CD4-positive, alpha-beta T cell treated with Interleukin-2 at 100 ng/mL for 4 hours (primary cell): ENCODE measurements around the gene INPP5A.
"Not testable (repeated sequence)": the region's sequence is repeated elsewhere in the genome, so short reads cannot be mapped to it uniquely, and the experiment has no call there.

Experiments used
- DNase-seq: peaks from one replicate; pipeline ENCODE4 v3.0.0-alpha.2; 2020; ENCODE audit warnings: low spot score

Gene INPP5A

DNA sequence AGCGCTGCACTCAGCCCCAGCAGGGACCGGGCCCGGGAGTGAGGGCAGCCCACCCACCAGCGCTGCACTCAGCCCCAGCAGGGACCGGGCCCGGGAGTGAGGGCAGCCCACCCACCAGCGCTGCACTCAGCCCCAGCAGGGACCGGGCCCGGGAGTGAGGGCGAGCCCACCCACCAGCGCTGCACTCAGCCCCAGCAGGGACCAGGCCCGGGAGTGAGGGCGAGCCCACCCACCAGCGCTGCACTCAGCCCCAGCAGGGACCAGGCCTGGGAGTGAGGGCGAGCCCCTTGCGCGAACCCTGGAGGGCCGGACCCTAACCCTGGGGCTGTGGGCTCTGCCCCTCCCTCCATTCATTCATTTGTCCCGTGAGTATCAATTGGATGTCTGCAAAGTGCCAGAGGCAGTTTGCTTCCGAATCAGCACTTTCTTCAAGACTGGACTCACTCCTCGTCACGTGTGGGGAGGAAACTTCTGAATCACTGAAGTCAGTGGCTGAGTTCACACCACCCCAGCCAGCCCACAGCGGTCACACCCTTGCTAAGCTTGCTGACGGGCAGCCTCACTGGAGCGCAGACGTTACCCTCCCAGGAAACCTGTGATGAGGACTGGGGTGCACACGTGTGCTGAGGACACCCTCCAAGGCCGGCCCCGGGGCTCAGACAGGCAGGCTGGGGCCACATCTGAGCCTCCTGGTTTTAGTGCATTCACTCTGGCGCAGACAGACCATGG lies 205.8 kb downstream of the INPP5A start:
- not testable (repeated sequence) for DNase-seq

DNA sequence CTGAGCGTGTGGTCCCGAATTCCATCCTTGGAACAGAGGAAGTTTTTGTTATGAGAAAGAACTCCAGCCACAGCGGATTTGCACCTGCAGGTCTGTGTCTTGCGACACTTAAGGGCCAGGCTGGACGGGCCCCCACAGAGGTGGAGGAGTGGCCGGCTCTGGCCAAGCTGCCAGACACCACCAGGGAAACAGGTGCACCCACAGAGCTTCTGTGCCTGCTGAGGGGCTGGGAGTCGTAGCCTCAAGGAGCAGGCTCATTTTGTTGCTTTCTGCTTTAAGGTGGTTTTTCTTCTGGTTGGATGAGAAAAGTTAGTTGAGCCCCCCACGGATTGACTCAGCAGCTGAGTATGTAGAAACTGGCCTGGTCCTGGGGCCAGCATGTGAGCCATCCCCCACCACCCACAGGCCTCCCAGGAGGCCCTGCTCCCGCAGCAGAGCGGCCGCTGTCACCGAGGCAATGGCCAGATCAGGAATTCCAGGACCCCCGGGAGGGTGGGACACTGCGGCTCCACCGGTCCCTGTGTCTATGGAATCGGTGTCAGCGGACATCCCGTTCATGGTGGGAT lies 206.4 kb downstream of the INPP5A start:
- DNase-seq = no peak

GRCh38 chr10:132744839-132745238 lies 207.3 kb downstream of the INPP5A start:
- DNase-seq = no peak

DNA sequence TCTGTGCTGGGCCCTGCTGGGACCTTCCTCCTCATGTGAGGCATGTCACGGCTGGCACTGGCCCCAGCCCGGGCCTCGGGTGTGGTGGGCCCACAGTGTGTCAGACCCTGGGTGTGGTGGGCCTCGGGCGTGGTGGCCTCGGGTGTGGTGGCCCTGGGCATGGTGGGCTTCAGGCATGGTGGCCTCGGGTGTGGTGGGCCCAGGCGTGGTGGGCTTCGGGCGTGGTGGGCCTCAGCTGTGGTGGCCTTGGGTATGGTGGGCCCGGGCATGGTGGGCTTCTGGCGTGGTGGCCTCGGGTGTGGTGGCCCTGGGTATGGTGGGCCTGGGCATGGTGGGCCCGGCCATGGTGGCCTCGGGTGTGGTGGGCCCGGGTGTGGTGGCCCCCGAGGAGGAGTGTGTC lies 207.9 kb downstream of the INPP5A start:
- no peak for DNase-seq

GRCh38 chr10:132745971-132746370 lies 208.4 kb downstream of the INPP5A start:
- no peak for DNase-seq

DNA sequence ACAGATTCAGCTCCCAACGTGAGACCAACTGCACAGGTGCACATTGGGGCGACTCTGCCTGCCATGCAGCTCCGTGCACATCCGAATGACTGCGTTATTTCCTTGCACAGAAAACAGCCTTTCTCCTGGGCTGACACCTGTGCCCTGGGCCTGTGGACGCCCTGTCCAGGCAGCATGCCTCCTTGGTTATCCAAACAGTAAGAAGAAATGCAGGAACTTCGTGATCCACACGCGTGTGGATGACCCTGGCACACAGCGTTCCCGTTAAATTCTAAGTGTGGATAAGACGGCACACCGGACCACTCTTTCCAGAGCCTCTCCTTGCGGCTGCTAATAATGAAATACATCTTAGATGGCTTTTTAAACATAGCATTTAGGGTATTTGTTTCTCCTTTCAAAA lies 208.8 kb downstream of the INPP5A start:
- DNase-seq = no peak

- no peak for DNase-seq
These were observed 209.4 kb downstream of the INPP5A start for GRCh38 chr10:132746801-132747625.

GRCh38 chr10:132748135-132748534 lies 210.5 kb downstream of the INPP5A start:
- no peak for DNase-seq

GRCh38 chr10:132748545-132749370 lies 211.2 kb downstream of the INPP5A start:
- no peak for DNase-seq

GRCh38 chr10:132749371-132749795 lies 211.8 kb downstream of the INPP5A start:
- no peak for DNase-seq

DNA sequence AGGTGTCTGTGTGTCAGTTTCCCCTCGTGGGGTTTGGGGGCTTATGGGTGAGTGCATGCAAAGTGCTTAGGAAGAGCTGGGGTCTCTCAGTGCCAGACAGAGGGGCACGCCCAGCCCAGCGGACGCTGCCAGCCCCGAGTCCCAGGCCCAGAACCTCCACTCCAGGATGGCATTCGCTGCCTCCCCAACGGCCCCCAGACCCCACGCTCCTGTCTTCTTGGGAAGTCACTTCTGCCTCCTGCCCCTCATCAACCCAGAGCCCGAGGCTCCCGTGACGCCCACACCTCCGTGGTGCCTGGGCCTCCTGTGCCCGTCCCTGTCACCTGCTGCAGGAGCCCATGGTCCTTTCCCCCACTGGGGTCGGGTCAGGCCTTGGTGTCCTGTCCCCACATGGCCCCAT lies 213.3 kb downstream of the INPP5A start:
- no peak for DNase-seq

DNA sequence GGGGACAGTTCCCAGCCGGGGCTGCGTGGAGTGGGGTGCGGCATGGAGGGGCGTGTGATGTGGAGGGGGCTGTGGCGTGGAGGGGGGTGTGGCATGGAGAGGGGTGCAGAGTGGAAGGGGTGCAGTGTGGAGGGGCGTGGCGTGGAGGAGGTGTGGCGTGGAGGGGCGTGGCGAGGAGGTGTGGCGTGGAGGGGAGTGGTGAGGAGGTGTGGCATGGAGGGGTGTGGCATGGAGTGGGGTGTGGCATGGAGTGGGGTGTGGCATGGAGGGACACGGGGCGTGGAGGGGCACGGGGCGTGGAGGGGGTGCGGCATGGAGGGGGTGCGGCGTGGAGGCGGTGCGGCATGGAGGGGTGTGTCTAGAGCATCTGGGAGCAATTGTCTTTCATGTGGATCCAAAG lies 214.8 kb downstream of the INPP5A start:
- DNase-seq = no peak

- DNase-seq = no peak
These were observed 215.4 kb downstream of the INPP5A start for GRCh38 chr10:132752961-132753360.

- DNase-seq = no peak
These were observed 216.0 kb downstream of the INPP5A start for GRCh38 chr10:132753596-132753995.

GRCh38 chr10:132754071-132754470 lies 216.5 kb downstream of the INPP5A start:
- DNase-seq = no peak

- no peak for DNase-seq
These were observed 217.7 kb downstream of the INPP5A start for GRCh38 chr10:132755166-132755711.

DNA sequence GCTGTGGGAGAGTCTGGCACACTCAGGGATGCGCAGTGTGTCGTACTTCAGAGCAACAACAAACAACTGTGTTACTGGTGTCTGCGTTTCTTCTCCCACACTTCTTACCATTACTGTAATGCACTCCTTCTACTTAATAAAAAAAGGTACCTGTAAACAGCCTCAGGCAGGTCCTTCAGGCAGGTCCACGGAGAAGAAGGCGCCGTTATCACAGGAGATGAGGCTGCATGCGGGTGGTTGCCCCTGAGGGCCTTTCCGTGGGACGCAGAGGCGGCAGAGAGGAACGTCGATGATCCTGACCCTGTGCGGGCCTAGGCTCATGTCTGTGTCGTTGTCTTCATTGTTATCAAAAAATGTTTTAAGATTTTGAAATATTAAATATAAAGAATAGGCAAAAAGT lies 219.0 kb downstream of the INPP5A start:
- no peak for DNase-seq

GRCh38 chr10:132757171-132757570 lies 219.6 kb downstream of the INPP5A start:
- DNase-seq = no peak

DNA sequence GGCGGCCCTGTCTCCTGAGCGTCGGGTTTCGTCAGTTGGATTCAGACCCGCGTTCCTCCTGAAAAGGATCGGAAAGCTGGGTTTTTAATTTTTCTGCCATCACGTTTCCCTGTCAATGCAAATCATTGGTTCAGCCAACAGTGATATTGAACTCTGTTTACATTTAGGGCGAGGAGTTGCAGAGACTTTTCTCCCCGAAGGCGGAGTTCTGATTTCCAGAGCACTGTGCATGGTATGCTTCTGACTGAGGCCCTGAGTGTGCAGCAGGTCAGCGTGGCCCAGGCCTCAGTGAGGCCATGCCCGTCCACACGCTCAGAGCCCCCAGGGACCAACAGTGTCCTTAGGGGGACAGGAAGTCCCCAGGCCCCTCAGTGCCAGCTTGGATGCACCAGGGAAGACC lies 221.3 kb downstream of the INPP5A start:
- DNase-seq = no peak

GRCh38 chr10:132761395-132762060 lies 223.9 kb downstream of the INPP5A start:
- DNase-seq = no peak

- DNase-seq = no peak
These were observed 224.7 kb downstream of the INPP5A start for GRCh38 chr10:132762267-132762666.
